HG02678 (cell line): Measurements from ENCODE around the gene TRAF3.
"Not testable (repeated sequence)": the region's sequence is repeated elsewhere in the genome, so short reads cannot be mapped to it uniquely, and the experiment has no call there.

Source experiments
- ATAC-seq: cut with Tn5 transposase; IDR thresholded peaks from one replicate; pipeline ENCODE4 v1.9.1; 2021; ENCODE audit warnings: mild to moderate bottlenecking, moderate library complexity; ENCODE audit not compliant: unreplicated experiment

Gene TRAF3

GRCh38 chr14:102857444-102857843, 80.2 kb downstream of the TRAF3 start:
- no peak for ATAC-seq

GRCh38 chr14:102859911-102860310, 82.7 kb downstream of the TRAF3 start:
- ATAC-seq, result no peak

- no peak for ATAC-seq
These were observed 85.0 kb downstream of the TRAF3 start for GRCh38 chr14:102862154-102862773.

GRCh38 chr14:102863381-102863780, 86.1 kb downstream of the TRAF3 start:
- no peak for ATAC-seq

- ATAC-seq, result not testable (repeated sequence)
These were observed 88.7 kb downstream of the TRAF3 start for GRCh38 chr14:102865916-102866315.

- ATAC-seq, result no peak
These were observed 89.9 kb downstream of the TRAF3 start for GRCh38 chr14:102866982-102867761.

- ATAC-seq, result no peak
These were observed 90.8 kb downstream of the TRAF3 start for GRCh38 chr14:102867826-102868580.

- no peak for ATAC-seq
These were observed 91.8 kb downstream of the TRAF3 start for GRCh38 chr14:102868956-102869547.

- no peak for ATAC-seq
These were observed 93.0 kb downstream of the TRAF3 start for GRCh38 chr14:102870246-102870645.

- ATAC-seq, result no peak
These were observed 94.0 kb downstream of the TRAF3 start for GRCh38 chr14:102870994-102871831.

- ATAC-seq, result no peak
These were observed 94.8 kb downstream of the TRAF3 start for GRCh38 chr14:102872020-102872419.

- ATAC-seq, result no peak
These were observed 95.9 kb downstream of the TRAF3 start for GRCh38 chr14:102873131-102873530.

GRCh38 chr14:102873546-102874061, 96.4 kb downstream of the TRAF3 start:
- ATAC-seq, result no peak

GRCh38 chr14:102875652-102876051, 98.4 kb downstream of the TRAF3 start:
- no peak for ATAC-seq

GRCh38 chr14:102877511-102877910, 100.3 kb downstream of the TRAF3 start:
- ATAC-seq, result not testable (repeated sequence)

- no peak for ATAC-seq
These were observed 101.1 kb downstream of the TRAF3 start for GRCh38 chr14:102878174-102878969.

- no peak for ATAC-seq
These were observed 101.8 kb downstream of the TRAF3 start for GRCh38 chr14:102878970-102879460.

GRCh38 chr14:102882226-102882906, 105.1 kb downstream of the TRAF3 start:
- no peak for ATAC-seq

- no peak for ATAC-seq
These were observed 105.9 kb downstream of the TRAF3 start for GRCh38 chr14:102883089-102883541.
